ENCODE results near the gene ZNF700. TPM values are rescaled to one million over a fixed set of nuclear protein-coding genes. Genes with fewer than 3 reads are reported as not detected.

The ZNF700 gene
- total and polyA plus RNA-seq, 9 of the 15 experiments (the other 6 are each of a cell fraction or from before 2014, with no cell fraction given): 10.3 to 24.7 (median 14.1) TPM

GRCh38 chr19:11894851-11895250 is 30.1 kb upstream of the ZNF700 start (continued):
- TF ChIP-seq ZNF407 (IDR thresholded peaks at IDR 0.05; ENCODE audit: low read depth) (no peak), JUND (IDR thresholded peaks at IDR 0.05; ENCODE audit: borderline replicate concordance, low read depth, low read length) (peak; percentile 61; the same call in 1 of the 2 replicates), JUND (tag; IDR thresholded peaks at IDR 0.05; ENCODE audit: borderline replicate concordance, low read depth, low read length) (peak; percentile 26; the same call in 1 of the 3 replicates), ZNF511 (CRISPR knock-in tag; IDR thresholded peaks at IDR 0.05) (no peak), ATF1 (CRISPR knock-in tag; IDR thresholded peaks at IDR 0.05) (no peak), ATF1 (tag; IDR thresholded peaks at IDR 0.05) (no peak), KDM2B (CRISPR knock-in tag; IDR thresholded peaks at IDR 0.05) (no peak), RCOR1 (IDR thresholded peaks at IDR 0.05; ENCODE audit: borderline replicate concordance in 1 of 2, low read depth in 2 of 2, low read length in 2 of 2) (0 out of 4 replicates have a peak, but pooled peaks of 1 of the 2 experiments have one; percentile 7), ZNF282 (CRISPR knock-in tag; IDR thresholded peaks at IDR 0.05) (no peak), PHB (CRISPR knock-in tag; IDR thresholded peaks at IDR 0.05) (no peak), ATF3 (IDR thresholded peaks at IDR 0.05) (peak; percentile 26; the same call in 1 of the 2 replicates), ATF3 (CRISPR knock-in tag; conservative IDR thresholded peaks at IDR 0.05) (no peak)
- TF ChIP-seq, protein P1, sequence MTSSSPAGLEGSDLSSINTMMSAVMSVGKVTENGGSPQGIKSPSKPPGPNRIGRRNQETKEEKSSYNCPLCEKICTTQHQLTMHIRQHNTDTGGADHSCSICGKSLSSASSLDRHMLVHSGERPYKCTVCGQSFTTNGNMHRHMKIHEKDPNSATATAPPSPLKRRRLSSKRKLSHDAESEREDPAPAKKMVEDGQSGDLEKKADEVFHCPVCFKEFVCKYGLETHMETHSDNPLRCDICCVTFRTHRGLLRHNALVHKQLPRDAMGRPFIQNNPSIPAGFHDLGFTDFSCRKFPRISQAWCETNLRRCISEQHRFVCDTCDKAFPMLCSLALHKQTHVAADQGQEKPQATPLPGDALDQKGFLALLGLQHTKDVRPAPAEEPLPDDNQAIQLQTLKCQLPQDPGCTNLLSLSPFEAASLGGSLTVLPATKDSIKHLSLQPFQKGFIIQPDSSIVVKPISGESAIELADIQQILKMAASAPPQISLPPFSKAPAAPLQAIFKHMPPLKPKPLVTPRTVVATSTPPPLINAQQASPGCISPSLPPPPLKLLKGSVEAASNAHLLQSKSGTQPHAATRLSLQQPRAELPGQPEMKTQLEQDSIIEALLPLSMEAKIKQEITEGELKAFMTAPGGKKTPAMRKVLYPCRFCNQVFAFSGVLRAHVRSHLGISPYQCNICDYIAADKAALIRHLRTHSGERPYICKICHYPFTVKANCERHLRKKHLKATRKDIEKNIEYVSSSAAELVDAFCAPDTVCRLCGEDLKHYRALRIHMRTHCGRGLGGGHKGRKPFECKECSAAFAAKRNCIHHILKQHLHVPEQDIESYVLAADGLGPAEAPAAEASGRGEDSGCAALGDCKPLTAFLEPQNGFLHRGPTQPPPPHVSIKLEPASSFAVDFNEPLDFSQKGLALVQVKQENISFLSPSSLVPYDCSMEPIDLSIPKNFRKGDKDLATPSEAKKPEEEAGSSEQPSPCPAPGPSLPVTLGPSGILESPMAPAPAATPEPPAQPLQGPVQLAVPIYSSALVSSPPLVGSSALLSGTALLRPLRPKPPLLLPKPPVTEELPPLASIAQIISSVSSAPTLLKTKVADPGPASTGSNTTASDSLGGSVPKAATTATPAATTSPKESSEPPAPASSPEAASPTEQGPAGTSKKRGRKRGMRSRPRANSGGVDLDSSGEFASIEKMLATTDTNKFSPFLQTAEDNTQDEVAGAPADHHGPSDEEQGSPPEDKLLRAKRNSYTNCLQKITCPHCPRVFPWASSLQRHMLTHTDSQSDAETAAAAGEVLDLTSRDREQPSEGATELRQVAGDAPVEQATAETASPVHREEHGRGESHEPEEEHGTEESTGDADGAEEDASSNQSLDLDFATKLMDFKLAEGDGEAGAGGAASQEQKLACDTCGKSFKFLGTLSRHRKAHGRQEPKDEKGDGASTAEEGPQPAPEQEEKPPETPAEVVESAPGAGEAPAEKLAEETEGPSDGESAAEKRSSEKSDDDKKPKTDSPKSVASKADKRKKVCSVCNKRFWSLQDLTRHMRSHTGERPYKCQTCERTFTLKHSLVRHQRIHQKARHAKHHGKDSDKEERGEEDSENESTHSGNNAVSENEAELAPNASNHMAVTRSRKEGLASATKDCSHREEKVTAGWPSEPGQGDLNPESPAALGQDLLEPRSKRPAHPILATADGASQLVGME (CRISPR knock-in tag; IDR thresholded peaks at IDR 0.05): no peak
